Bronchial smooth muscle cell (primary cell): Measurements from ENCODE around the gene EIF1B. TPM values are rescaled to one million over a fixed set of nuclear protein-coding genes. Genes with fewer than 3 reads are reported as not detected.

Source experiments
- total RNA-seq: library from RNA; depleted of rRNA; stranded (reverse); fragments of >200 nt; gene quantifications from 2 replicates; pipeline ENCODE4 v1.2.1, GENCODE V29; 2014

EIF1B gene
- total RNA-seq, result 9.6 and 14.7 TPM in 2 replicates

GRCh38 chr3:40309418-40309924, at the start of gene EIF1B:
TSS of gene EIF1B (plus strand) at chr3:40309707. CDS start at chr3:40309942, 235 bp downstream.

Other genes with a start within 250 kb of the EIF1B start
- gene ENTPD3, start 77.5 kb downstream of the EIF1B start, total RNA-seq, result under 0.01 and 0.09 TPM in 2 replicates
- gene RPL14, start 147.6 kb downstream of the EIF1B start, total RNA-seq, result 377 and 513 TPM in 2 replicates
- 5.0 and 5.8 TPM in 2 replicates for gene ZNF619, start 167.4 kb downstream of the EIF1B start, total RNA-seq
- 0.47 and 0.86 TPM in 2 replicates for gene ZNF620, start 196.3 kb downstream of the EIF1B start, total RNA-seq
- 11.8 and 13.2 TPM in 2 replicates for gene ZNF621, start 215.3 kb downstream of the EIF1B start, total RNA-seq